ENCODE results near the gene TFAP2B.

Gene TFAP2B

GRCh38 chr6:50849796-50850180 is 31.1 kb downstream of the TFAP2B start:
- no peak for DNase-seq

- DNase-seq: no peak
Observed at GRCh38 chr6:50850223-50851048, 31.8 kb downstream of the TFAP2B start.

- no peak for DNase-seq
Observed at GRCh38 chr6:50851049-50851845, 32.6 kb downstream of the TFAP2B start.

GRCh38 chr6:50853939-50854338 is 35.3 kb downstream of the TFAP2B start:
- DNase-seq: no peak

GRCh38 chr6:50861692-50862091 is 43.0 kb downstream of the TFAP2B start:
- DNase-seq: no peak

GRCh38 chr6:50862176-50862575 is 43.5 kb downstream of the TFAP2B start:
- no peak for DNase-seq

DNA sequence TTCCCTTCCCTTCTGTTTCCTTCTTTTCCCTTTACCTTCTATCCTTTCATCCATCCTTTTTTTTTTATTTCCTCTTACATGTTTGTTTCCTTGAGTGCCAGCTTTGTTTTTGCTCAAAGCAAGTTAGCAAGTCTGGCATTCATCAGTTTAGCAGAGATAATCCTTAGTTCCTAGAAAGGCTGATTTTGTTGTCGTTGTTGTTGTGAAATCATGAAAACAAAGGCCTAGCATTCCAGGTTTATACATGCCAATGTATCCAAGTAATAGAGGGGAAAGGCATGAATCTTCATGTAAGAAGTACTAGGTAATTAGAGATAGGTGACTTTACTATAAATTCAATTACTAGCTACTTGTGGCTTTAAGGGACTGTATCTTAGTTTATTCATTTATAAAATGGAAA is 45.9 kb downstream of the TFAP2B start:
- no peak for DNase-seq

- no peak for DNase-seq
Observed at GRCh38 chr6:50868466-50868865, 49.8 kb downstream of the TFAP2B start.

- no peak for DNase-seq
Observed at GRCh38 chr6:50873167-50873566, 54.5 kb downstream of the TFAP2B start.

GRCh38 chr6:50884364-50884763 is 65.7 kb downstream of the TFAP2B start:
- DNase-seq: no peak

DNA sequence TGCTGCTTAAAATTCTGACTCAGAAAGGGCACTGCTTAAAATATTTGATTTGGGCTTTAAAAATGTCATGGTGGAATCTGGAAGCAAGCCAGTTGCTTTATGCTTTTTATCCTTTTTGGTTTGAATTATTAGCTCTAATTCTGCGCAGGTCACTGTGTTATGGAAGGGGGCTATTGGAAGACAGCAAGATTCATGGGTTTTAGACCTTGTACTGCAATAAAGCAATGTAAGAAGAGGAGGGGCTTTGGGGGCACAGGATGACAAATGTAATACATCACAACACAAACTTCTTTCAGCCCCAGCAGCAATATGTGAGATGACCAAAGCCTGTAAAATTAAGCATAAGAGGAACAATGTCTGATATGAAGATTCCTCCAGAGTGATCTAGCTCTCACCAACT is 68.4 kb downstream of the TFAP2B start:
- DNase-seq: no peak

DNA sequence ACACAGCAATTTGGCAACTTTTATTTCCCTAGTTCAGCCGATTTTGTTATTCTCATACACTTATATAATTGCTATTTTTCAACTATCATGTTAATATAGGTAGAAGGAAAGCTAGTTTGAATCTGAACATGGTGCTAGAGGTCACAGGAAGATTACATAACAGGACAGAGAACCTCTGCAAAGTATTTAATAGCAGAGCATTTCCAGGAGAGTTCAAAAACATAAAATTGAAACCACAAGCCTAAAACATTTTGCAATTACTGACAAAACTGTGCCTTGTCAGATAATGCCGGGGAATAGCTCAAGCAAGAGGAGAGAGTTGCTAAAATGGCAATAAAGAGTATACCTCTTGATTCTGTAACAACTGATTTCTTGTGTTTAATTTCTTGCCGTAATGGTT is 70.8 kb downstream of the TFAP2B start:
- DNase-seq: no peak

DNA sequence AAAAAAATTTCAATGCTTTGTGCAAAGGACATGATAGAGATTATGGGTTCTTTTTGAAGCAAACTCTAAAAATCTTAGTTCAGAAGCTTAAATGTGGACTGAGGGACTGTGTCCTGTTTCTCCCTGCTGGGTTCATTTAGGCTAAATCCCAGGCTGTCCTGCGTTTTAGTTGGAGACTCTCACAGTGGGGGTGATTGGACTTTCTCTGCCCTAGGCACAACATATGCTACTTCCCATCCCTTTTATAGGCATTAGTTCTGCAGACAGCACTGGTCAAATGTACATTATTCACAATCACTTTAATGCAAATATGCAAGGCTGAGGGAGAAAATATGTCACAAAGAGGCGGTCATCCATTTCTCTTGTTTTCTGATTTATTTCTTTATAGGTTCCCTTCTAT is 71.3 kb downstream of the TFAP2B start:
- no peak for DNase-seq

DNA sequence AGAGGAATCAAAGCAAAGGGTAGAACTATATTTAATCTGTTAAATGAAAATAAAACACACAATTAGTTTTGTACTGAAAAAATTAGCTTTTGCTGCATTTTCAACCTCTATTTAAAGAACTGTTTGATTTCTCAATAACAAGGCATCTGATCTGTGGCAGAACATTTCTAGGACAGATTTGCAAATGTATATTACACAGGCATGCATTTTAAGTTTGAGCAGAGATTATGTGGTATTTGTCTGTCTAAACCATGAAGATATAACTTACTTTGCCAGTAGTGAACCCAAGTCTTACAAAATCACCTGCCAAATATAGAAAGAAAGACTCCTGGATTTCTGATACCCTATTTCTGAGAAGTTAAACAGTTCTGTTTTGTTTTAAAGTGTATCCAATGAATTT is 71.9 kb downstream of the TFAP2B start:
- no peak for DNase-seq

DNA sequence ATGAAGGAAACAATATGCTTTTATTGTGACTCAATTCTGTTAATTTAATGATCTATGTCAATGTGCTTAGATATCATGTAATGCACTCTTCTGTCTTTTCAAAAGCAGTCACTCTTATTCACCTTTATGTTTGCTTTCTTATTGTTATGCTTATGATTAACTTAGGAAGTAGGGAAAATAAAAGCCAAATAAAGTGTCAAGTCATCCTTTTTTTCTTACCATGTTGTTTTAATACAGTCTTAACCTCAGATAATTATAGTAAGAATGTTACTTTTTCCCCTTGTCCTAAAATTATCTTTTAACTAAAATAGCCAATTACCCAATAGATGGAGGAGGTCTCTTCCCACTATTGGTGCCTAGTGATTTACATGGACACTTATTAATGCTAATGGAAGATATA is 72.6 kb downstream of the TFAP2B start:
- no peak for DNase-seq

Measured in stimulated activated CD4-positive, alpha-beta T cell treated with anti-CD3 and anti-CD28 coated beads, Interleukin-1b, Interleukin-23, amount 100 ng/mL, for 48 hours (primary cell).